WERI-Rb-1 (cell line): ENCODE data around the gene FHL1.

Experiments
- DNase-seq: peaks from one replicate; pipeline ENCODE4 v3.0.0-alpha.2; 2020
- H3K27ac ChIP-seq: fragments of 250-450 bp; sonication (Bioruptor Pico); 2 replicates; pipeline ENCODE4 v1.5.1; 2020; ENCODE audit warnings: mild to moderate bottlenecking, moderate library complexity
- H3K27me3 ChIP-seq: fragments of 250-450 bp; sonication (Bioruptor Pico); 2 replicates; pipeline ENCODE4 v1.5.1; 2021; ENCODE audit warnings: mild to moderate bottlenecking, low read depth, moderate library complexity; ENCODE audit not compliant: insufficient read depth, severe bottlenecking
- H3K36me3 ChIP-seq: fragments of 250-450 bp; sonication (Bioruptor Pico); 2 replicates; pipeline ENCODE4 v1.5.1; 2020; ENCODE audit warnings: mild to moderate bottlenecking, moderate library complexity
- H3K4me3 ChIP-seq: 2 replicates; pipeline ENCODE4 v1.5.1; 2011; ENCODE audit warnings: low read depth, mild to moderate bottlenecking, control low read depth, low read length
- H3K9me3 ChIP-seq: fragments of 250-450 bp; sonication (Bioruptor Pico); 2 replicates; pipeline ENCODE4 v1.5.1; 2021; ENCODE audit warnings: mild to moderate bottlenecking, moderate library complexity; ENCODE audit not compliant: severe bottlenecking
- TF ChIP-seq, protein P1 (sequence below): IDR thresholded peaks from 2 replicates; pipeline ENCODE4 v1.5.1; 2011; ENCODE audit warnings: low read depth, mild to moderate bottlenecking, control low read depth, inconsistent platforms, low read length

The FHL1 gene

DNA sequence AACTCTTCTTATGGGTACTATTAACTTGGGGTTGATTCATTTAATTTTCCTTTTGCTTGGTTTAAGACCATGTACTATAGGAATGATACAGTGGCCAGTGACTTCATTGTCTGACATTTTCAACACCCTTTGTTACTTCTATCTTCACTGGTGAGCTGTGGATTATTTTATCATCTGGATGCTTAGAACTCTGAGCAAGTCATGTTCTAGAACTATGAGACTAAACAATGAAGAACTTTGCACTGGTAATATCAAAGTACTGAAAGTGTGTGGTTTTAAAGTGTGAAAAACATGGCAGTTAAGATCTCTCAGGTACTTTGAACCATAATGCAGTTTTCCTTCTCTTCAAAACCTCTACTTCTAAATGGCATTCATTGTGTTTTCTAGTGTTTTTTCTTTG is 56.1 kb downstream of the FHL1 start:
- no peak for DNase-seq
- Histone ChIP-seq H3K36me3 (no peaks in the 10 kb centered on the region), H3K4me3 (no peak overlapping the region), H3K27me3 (peaks cover 3% of the 10 kb centered on the region), H3K27ac (no peak overlapping the region), H3K9me3 (no peaks in the 10 kb centered on the region)
- TF ChIP-seq, protein P1, sequence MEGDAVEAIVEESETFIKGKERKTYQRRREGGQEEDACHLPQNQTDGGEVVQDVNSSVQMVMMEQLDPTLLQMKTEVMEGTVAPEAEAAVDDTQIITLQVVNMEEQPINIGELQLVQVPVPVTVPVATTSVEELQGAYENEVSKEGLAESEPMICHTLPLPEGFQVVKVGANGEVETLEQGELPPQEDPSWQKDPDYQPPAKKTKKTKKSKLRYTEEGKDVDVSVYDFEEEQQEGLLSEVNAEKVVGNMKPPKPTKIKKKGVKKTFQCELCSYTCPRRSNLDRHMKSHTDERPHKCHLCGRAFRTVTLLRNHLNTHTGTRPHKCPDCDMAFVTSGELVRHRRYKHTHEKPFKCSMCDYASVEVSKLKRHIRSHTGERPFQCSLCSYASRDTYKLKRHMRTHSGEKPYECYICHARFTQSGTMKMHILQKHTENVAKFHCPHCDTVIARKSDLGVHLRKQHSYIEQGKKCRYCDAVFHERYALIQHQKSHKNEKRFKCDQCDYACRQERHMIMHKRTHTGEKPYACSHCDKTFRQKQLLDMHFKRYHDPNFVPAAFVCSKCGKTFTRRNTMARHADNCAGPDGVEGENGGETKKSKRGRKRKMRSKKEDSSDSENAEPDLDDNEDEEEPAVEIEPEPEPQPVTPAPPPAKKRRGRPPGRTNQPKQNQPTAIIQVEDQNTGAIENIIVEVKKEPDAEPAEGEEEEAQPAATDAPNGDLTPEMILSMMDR, result no peak

DNA sequence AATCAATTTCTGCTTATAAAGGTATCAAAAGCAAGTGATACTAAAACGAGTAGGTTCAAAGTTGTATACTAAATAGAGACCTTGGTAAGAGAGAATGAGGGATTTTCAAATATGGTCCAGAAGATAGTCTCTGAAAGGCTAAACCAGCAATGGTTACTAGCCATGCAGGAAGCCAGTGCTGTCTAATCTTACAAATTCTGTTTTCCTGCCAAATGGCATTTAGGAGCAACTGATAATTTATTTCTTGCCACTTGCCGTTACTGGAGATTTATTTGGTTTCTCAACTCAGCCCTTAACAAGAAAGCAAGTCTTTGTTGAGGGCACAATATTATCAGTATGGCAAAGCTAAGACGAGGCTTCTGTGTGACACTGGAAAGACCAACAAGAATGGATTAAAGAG is 56.6 kb downstream of the FHL1 start:
- H3K9me3 ChIP-seq, result no peaks in the 10 kb centered on the region
- H3K27ac ChIP-seq, result no peak overlapping the region
- no peak overlapping the region for H3K4me3 ChIP-seq
- TF ChIP-seq, protein P1, result no peak
- DNase-seq, result no peak
- no peaks in the 10 kb centered on the region for H3K36me3 ChIP-seq
- H3K27me3 ChIP-seq, result peaks cover 3% of the 10 kb centered on the region

DNA sequence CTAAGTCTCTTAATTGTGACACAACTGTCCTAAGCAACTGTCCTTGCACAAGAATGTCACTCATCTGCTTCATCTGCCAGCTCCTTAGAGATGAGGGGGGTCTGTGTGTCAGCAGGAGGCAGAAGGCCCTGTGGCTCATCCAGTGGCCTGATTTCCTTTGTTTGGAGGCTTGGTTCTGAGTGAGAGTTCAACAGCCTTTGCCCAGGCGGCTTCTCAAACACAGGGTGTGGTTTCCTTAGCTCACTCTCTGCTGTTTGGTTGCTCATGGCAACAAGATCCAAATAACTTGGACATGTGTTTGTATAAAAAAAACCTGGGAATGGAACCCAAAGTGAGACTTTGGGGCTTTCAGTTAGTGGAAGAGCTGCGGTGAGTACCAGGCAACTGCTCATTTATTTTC is 57.2 kb downstream of the FHL1 start:
- DNase-seq, result no peak
- TF ChIP-seq, protein P1, result no peak
- H3K36me3 ChIP-seq, result no peaks in the 10 kb centered on the region
- no peak overlapping the region for H3K27ac ChIP-seq
- H3K9me3 ChIP-seq, result no peaks in the 10 kb centered on the region
- no peak overlapping the region for H3K4me3 ChIP-seq
- H3K27me3 ChIP-seq, result peaks cover 3% of the 10 kb centered on the region

GRCh38 chrX:136205882-136206380 is 58.6 kb downstream of the FHL1 start:
- peaks cover 3% of the 10 kb centered on the region for H3K27me3 ChIP-seq
- H3K9me3 ChIP-seq, result no peaks in the 10 kb centered on the region
- H3K36me3 ChIP-seq, result no peaks in the 10 kb centered on the region
- no peak overlapping the region for H3K4me3 ChIP-seq
- TF ChIP-seq, protein P1, result no peak
- no peak overlapping the region for H3K27ac ChIP-seq
- no peak for DNase-seq

- TF ChIP-seq, protein P1, result no peak
- H3K27ac ChIP-seq, result no peak overlapping the region
- no peaks in the 10 kb centered on the region for H3K36me3 ChIP-seq
- H3K4me3 ChIP-seq, result no peak overlapping the region
- DNase-seq, result no peak
- no peaks in the 10 kb centered on the region for H3K9me3 ChIP-seq
- peaks cover 3% of the 10 kb centered on the region for H3K27me3 ChIP-seq
Observed at GRCh38 chrX:136206916-136207315, 59.6 kb downstream of the FHL1 start.

DNA sequence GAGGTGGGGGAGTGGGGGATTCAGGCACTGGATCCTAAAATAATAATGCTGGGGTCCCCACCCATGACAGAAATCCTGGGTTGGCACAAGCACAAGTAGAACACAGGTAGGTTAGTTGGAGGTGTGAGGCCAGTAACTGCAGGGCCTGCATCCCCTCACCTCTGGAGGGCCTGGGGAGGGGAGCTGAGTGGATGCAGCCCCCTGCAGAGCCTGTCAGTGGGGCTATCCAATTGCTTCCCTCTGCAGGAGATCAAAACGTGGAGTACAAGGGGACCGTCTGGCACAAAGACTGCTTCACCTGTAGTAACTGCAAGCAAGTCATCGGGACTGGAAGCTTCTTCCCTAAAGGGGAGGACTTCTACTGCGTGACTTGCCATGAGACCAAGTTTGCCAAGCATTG is 60.2 kb downstream of the FHL1 start:
- DNase-seq, result no peak
- H3K4me3 ChIP-seq, result no peak overlapping the region
- TF ChIP-seq, protein P1, result no peak
- H3K27me3 ChIP-seq, result peaks cover 3% of the 10 kb centered on the region
- no peaks in the 10 kb centered on the region for H3K36me3 ChIP-seq
- no peaks in the 10 kb centered on the region for H3K9me3 ChIP-seq
- no peak overlapping the region for H3K27ac ChIP-seq
